Hematopoietic multipotent progenitor cell treated with erythropoietin and hydrocortisone succinate and interleukin-3 and kit ligand, for 4 days (in vitro differentiated cells): ENCODE measurements around the gene TBK1.

Source experiments
- DNase-seq: peaks from one replicate; pipeline ENCODE4 v3.0.0-alpha.2; 2015

TBK1 gene

DNA sequence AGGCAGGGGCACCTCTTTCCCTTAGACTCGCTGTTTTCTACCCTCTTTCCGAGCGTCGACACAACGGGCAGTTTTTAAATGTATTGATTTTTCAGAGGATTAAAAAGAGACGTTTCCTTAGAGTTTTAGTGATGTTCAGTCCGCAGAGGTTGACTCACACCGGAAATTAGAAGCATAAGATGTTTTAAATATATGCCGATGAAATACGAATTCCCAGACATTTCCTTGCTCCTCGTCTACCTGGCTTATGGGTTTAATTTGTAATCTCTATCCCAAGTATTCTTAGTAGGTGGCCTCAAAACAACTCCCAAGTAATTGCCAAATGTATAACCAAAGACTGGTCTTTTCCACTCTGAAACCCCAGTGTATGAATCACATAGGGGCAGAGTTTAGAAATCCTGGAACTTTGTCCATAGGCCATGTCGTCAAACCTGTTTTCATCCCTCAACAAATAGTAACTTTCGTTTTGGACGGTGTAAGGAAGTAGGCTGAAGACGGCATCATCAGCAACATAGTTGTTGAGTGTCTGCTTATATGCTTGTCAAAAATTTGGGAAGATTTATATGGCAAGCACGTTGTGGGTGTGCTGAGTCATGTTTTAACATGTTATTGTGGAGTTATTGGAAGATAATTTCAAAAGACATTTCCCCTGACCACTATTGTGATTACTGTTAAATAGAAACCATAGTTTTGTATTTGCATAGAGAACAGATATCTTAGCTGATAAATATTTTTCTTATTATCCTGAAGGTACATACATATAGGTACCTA lies 824 bp downstream of the TBK1 start:
- DNase-seq: peak; percentile 70

DNA sequence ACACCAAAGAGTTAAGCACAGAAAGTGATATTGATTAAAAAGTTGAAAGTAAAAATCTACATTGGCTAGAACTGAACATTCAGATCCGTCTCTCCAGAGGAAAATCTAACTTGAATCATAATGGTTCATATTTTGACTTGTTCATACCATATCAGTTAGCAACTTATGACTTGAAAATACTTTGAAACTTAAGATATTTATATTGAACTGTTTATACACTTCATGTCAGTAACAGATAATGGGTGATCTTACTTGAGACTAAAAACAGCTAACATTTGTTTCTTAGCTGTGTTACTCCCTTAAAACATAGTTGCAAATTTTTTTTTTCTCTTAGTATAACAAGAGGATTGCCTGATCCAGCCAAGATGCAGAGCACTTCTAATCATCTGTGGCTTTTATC lies 3.6 kb downstream of the TBK1 start:
- no peak for DNase-seq

DNA sequence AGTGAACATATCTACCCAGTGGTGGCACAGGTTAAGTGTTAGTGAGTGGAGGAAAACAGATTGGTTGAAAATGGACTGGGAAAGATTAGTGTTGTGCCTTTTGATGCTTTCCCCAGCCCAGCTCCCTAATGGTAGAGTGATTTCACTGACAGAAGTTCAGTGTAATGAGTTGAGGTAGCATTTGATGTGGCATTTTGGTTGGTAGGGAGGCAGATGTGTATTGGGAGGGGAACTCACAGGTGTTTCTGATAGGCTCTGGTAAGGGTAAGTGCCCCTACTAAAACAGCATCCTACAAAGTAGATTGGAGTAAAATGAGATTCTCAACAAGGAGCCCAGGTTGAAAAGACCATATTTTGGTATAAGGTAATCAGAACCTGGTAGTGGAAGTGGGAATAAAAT lies 4.2 kb downstream of the TBK1 start:
- DNase-seq: peak; percentile 13

DNA sequence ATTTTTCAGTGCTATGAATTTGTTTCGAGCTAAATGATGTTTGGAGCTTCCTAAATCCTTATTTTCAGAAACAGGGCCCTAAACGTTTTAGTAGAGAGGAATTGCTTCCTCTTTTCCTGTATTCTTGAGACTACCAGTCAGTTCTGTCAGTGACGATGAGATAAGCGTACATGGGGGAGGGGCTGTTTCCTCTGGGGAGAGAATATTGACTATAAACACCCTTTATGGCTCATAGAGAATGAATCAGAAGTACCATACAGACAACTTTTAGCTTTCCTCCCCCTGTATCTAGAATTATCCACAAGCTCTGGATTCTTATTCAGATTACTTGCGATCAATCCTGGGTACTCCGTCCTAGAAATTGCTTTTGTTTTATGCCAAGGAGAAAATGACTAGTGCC lies 5.1 kb downstream of the TBK1 start:
- DNase-seq: peak; percentile 90

DNA sequence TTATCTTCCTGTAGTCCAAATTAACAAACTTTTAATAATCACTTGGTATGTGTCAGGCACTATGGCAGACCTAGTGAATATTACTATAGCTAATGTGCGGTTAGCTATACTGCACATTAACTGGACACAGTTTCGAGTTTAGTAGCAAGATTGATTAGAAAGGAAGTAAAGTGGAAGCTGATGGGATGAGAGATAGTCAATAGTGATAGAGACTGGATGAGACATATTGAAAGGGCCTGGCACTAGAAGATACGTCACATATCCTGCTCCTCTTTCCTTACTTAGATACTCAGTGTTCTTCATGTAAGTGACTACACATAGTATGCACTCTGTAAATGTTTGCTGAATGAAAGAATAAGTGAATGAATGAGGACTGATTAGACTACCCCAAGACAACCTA lies 5.5 kb downstream of the TBK1 start:
- DNase-seq: no peak

GRCh38 chr12:64457923-64458322 lies 6.0 kb downstream of the TBK1 start:
- DNase-seq: no peak

GRCh38 chr12:64459394-64459891 lies 7.5 kb downstream of the TBK1 start:
- peak; percentile 32 for DNase-seq

- no peak for DNase-seq
These were observed 9.9 kb downstream of the TBK1 start for GRCh38 chr12:64461634-64462414.

DNA sequence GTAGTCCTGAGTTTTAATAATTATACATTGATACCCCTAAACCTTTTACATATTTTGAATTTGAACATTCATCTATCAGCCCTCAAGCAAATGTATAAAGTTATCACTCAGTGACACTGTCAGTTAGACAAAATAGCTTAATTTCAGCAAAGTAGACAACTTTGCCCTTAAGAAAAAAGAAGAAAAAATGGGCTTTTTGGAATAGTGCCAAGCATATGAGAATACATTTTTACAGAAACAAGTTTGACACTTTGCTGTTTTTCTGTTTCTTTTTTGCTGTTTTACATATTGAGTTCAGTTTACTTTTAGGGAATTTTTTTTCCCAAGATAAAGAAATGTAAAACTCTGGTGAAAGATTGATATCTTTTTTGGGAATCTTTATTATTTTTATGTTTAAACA lies 14.3 kb downstream of the TBK1 start:
- peak; percentile 18 for DNase-seq

GRCh38 chr12:64468966-64469365 lies 17.0 kb downstream of the TBK1 start:
- DNase-seq: no peak

DNA sequence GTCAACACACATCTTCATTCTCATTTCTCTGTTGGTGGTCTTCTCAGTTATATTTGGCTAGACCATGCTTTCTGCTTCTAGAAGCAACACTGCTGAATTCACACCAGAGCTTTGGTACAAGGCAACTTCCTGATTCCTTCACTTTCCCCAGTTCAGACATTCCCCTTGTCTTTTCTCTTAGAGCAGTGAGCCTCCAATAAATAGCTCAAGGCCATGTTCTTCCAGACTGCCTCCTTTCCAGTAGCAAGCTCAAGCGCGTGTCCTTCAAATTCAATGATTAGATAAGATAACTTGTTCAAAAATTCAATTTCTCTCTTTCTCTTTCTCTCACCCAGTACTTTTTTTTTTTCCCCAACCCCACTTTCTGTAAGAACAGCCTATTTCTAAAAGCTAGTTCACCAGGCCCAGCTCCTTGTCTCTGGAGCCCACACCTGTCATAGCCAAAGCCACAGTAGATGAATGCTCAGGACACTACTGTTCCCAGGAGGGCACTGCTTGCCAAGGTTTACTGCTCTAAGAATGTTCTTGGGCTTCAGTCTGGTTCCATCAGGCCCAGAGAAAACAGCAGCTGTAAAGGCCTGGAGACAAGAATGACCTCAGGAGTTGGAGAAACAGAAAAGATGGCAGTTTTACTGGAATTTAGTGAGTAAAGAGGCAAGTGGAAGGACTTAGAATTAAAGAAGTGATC lies 17.7 kb downstream of the TBK1 start:
- DNase-seq: no peak

DNA sequence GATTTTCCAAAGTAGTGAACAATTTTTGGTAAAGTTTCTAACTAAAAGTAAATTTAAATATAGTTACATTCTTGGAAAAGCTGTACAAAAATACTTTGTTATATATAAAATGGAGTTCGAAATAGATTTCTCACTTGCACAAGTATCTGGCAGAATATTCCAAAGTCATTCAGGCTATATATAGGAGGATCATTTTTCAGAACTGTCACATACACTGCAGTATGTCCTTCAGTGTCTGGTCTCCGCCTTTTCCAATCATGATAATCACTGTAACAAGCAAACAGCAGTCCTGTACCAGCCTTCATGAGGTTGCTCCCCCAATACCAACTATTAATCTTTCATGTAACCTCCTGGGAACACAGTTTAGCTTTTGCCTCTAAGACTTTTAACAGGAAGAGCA lies 18.6 kb downstream of the TBK1 start:
- no peak for DNase-seq

DNA sequence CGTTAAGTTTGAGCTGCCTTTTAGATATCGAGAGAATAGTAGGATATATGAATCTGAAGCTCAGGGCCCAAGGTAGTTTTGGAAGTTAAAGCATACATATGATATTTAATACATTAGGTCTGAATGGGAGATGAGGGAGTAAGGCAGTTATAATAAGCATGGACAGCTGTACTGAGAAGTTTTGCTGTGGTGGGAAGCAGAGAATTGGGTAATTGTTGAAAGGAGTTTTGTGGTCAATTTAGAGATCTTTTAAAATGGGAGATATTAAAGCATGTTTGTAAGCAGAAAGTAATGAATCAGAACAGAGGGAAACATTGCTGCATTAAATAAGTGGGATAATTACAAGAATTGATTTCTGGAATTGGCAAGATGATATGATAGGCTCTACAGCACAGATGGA lies 21.3 kb downstream of the TBK1 start:
- no peak for DNase-seq

- DNase-seq: no peak
These were observed 23.6 kb downstream of the TBK1 start for GRCh38 chr12:64475518-64475917.

- no peak for DNase-seq
These were observed 24.9 kb downstream of the TBK1 start for GRCh38 chr12:64476844-64477243.

DNA sequence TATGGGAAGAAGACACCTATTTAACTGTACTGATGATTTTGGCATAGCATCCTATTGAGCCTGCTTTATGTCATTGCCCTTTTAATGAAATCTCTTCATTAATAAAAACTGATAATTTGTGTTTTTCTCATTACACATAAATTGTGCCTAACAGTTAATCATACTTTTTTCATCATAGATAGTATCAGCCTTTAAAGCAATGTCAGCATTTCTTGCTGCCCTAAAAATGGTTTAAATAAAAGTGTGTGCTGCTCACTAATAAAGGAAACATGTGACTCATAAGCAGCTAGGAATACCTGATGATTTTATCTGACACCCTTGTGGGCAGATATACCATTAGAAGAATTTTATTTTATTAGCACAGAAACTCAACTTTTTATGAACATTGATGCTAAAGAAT lies 26.7 kb downstream of the TBK1 start:
- no peak for DNase-seq

- DNase-seq: no peak
These were observed 28.2 kb downstream of the TBK1 start for GRCh38 chr12:64480148-64480547.

DNA sequence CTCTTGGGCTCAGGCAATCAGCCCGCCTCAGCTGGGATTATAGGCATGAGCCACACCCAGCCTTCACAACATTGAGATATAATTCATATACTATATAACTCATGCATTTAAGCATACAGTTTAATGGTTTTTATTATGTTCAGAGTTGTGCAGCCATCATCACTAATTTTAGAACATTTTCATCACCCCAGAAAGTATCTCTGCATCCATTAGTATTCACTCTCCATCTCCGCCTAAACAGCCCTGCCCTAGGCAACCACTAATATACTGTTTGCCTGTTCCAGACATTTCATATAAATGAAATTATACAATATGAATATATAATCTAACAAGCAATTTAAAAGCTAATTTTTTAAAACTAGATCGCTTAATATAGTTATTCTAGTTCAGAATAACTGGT lies 34.7 kb downstream of the TBK1 start:
- DNase-seq: no peak

DNA sequence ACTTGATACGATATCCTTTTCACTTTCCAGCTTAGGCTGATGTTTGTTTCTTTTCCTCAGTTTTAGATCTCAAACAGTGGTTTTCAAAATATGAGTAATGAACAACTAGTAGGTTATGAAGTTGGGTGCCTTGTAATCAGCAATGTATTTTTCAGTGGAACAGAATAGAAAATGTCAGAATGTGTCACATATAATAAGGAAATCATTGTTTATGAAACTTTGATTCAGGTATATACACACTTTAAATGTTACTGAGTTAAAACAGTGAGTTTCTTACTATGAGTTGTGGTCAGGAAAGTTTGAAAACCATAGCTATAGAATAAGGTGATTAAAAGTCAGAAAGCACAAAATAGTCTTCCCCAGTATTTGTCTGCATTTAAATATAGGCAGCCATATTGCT lies 39.8 kb downstream of the TBK1 start:
- DNase-seq: no peak

DNA sequence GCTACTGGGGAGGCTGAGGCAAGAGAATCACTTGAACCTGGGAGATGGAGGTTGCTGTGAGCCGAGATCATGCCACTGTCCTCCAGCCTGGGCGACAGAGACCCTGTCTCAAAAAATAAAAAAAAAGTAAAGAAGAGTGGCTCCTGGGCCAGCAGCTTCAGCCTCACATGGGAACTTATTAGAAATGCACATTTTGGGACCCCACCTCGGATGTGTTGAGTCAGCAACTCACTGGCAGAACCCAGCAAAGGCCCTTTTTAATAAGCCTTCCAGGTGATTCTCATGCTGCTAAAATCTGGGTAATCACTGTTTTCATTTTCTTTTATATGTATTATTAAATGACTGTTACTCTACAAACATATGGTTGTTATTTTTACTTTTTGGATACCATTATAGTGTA lies 41.6 kb downstream of the TBK1 start:
- DNase-seq: no peak

GRCh38 chr12:64494998-64495729 lies 43.2 kb downstream of the TBK1 start:
- peak; percentile 52 for DNase-seq

GRCh38 chr12:64496839-64497400 lies 45.0 kb downstream of the TBK1 start:
- no peak for DNase-seq

- DNase-seq: no peak
These were observed 45.6 kb downstream of the TBK1 start for GRCh38 chr12:64497484-64497883.
